GM12878 (cell line): Measurements from ENCODE around the gene SASH1. TPM values are rescaled to one million over a fixed set of nuclear protein-coding genes. Genes with fewer than 3 reads are reported as not detected.

Experiments used
- ATAC-seq: fragments of 200-7000 bp; cut with Tn5 transposase; 3 replicates; pipeline ENCODE4 v1.9.1; 2020; ENCODE audit warnings: mild to moderate bottlenecking, moderate library complexity
- BruUV-seq: library from RNA; stranded (reverse); fragments of 400-500 nt; replicated peaks from 2 replicates; lab custom pipeline; 2021; lab: Mats Ljungman, UMichigan
- CTCF ChIA-PET: fragments of 300-600 bp; sonication (Branson Sonifier 250); formaldehyde crosslinking; extraction: SDS; loops from one replicate; lab custom pipeline; 2021; ENCODE audit warnings: inconsistent platforms; lab: Yijun Ruan, JAX
- POLR2A ChIA-PET: fragments of 350-600 bp; formaldehyde crosslinking; extraction: SDS; loops from one replicate; lab custom pipeline; 2021; ENCODE audit warnings: inconsistent platforms; lab: Charles Lee
- RAD21 ChIA-PET: fragments of 300-600 bp; sonication (Branson Sonifier 250); formaldehyde crosslinking; loops from one replicate; lab custom pipeline; 2023; ENCODE audit warnings: antibody characterized with exemption; ENCODE audit not compliant: unreplicated experiment; lab: Charles Lee
- SMC1A ChIA-PET: fragments of 300-600 bp; sonication (Branson Sonifier 250); formaldehyde crosslinking; loops from one replicate; lab custom pipeline; 2023; ENCODE audit not compliant: unreplicated experiment, uncharacterized antibody; lab: Charles Lee
- DNase-seq: peaks from one replicate; pipeline ENCODE4 v3.0.0-alpha.2; 2011; ENCODE audit warnings: low read depth, low spot score
- FAIRE-seq: peaks from 3 replicates; lab custom pipeline; 2011; peaks lifted over from hg19 to GRCh38; lab: Jason Lieb, UNC
- H2AFZ ChIP-seq: 2 replicates; pipeline ENCODE4 v1.6.0; 2011; ENCODE audit warnings: low read depth, low read length, control low read depth; ENCODE audit not compliant: control insufficient read depth
- H3K27ac ChIP-seq: 2 replicates; pipeline ENCODE4 v1.5.1; 2011; ENCODE audit warnings: control low read depth; ENCODE audit not compliant: control insufficient read depth, insufficient read depth
- H3K27me3 ChIP-seq, 2 experiments: replicated peaks in 1 of 2; 2 replicates each; pipeline versions ENCODE4 v1.6.0 to v1.6.1; 2011; ENCODE audit warnings: low read length in 1 of 2; ENCODE audit not compliant: control insufficient read depth in 2 of 2, insufficient read depth in 2 of 2
- H3K36me3 ChIP-seq, 2 experiments: 2 replicates each; pipeline ENCODE4 v1.5.1; 2011; ENCODE audit warnings: low read length in 1 of 2; ENCODE audit not compliant: control insufficient read depth in 2 of 2, insufficient read depth in 2 of 2
- H3K4me1 ChIP-seq: 2 replicates; pipeline ENCODE4 v1.6.1; 2011; ENCODE audit warnings: mild to moderate bottlenecking, low read length, moderate library complexity, mixed read lengths; ENCODE audit not compliant: control insufficient read depth, insufficient read depth
- H3K4me2 ChIP-seq: 2 replicates; pipeline ENCODE4 v1.6.0; 2011; ENCODE audit warnings: control low read depth; ENCODE audit not compliant: control insufficient read depth, insufficient read depth
- H3K4me3 ChIP-seq: fragments of 200-600 bp; sonication (generic); 2 replicates; pipeline ENCODE4 v1.5.1; 2016
- H3K79me2 ChIP-seq: 2 replicates; pipeline ENCODE4 v1.6.0; 2011; ENCODE audit warnings: low read length; ENCODE audit not compliant: control insufficient read depth, insufficient read depth
- H3K9ac ChIP-seq: 2 replicates; pipeline ENCODE4 v1.8.0; 2011; ENCODE audit warnings: low read length, control low read depth, mixed read lengths; ENCODE audit not compliant: control insufficient read depth, insufficient read depth
- H3K9me3 ChIP-seq: replicated peaks from 3 replicates; pipeline ENCODE4 v1.5.1; 2011; ENCODE audit warnings: mild to moderate bottlenecking, low read length; ENCODE audit not compliant: control insufficient read depth, insufficient read depth
- H4K20me1 ChIP-seq: 2 replicates; pipeline ENCODE4 v1.6.0; 2011; ENCODE audit not compliant: control insufficient read depth, insufficient read depth
- BRCA1 ChIP-seq: IDR thresholded peaks from 2 replicates; pipeline ENCODE4 v1.6.1; 2011; ENCODE audit warnings: low read depth, low read length, improper control_type of control experiment
- CHD4 ChIP-seq: fragments of 200-600 bp; sonication (generic); IDR thresholded peaks from 2 replicates; pipeline ENCODE4 v1.6.1; 2016; ENCODE audit warnings: mild to moderate bottlenecking
- NFYA ChIP-seq: IDR thresholded peaks from 2 replicates; pipeline ENCODE4 v1.6.1; 2011; ENCODE audit warnings: low read depth, mild to moderate bottlenecking, low read length, improper control_type of control experiment, borderline replicate concordance
- PAX5 ChIP-seq: IDR thresholded peaks from 2 replicates; pipeline ENCODE4 v1.6.1; 2011; ENCODE audit warnings: low read depth, low read length, borderline replicate concordance
- SMAD5 ChIP-seq: IDR thresholded peaks from 2 replicates; pipeline ENCODE4 v1.6.1; 2016; ENCODE audit warnings: antibody characterized with exemption, low read depth
- SPI1 ChIP-seq: IDR thresholded peaks from 2 replicates; pipeline ENCODE4 v1.6.1; 2011; ENCODE audit warnings: low read depth, mild to moderate bottlenecking, low read length, moderate library complexity, borderline replicate concordance; ENCODE audit not compliant: insufficient read depth
- ZNF274 ChIP-seq: IDR thresholded peaks from one replicate; pipeline ENCODE4 v1.8.0; 2011; ENCODE audit not compliant: insufficient read length, insufficient read depth
- whole genome bisulfite sequencing: methylation state at CpG from one replicate; pipeline ENCODE4 v1.1.6; 2016; ENCODE audit warnings: low lambda C conversion rate; ENCODE audit not compliant: insufficient replicate concordance, insufficient coverage; ENCODE audit errors: missing lambda C conversion rate; 5-methylcytosine and 5-hydroxymethylcytosine counted together
- in situ Hi-C: fragments of 300-500 bp; cut with MboI; formaldehyde crosslinking; loops from 9 replicates; pipeline ENCODE4 v1.14.3; 2018; ENCODE audit warnings: mixed read lengths
- intact Hi-C: fragments of 100-400 bp; cut with micrococcal nuclease; formaldehyde crosslinking; loops from one replicate; pipeline ENCODE4 v1.14.2; 2022; ENCODE audit not compliant: unreplicated experiment
- polyA plus RNA-seq, 11 experiments: library from polyadenylated mRNA; depleted of rRNA in 4 of 11; unstranded in 6 of 11; stranded (reverse) in 5 of 11; fragments of >200 nt; fragmentation: Nextera tagmentation in 4 of 11; fragmentation: Illumina TruSeq in 1 of 11; extraction: Ambion mirVana in 4 of 11; extraction: Trizol in 1 of 11; gene quantifications; 1 replicate in 1 of 11; 2 replicates in 10 of 11; pipeline versions ENCODE4 v1.2.1 to v1.2.3, GENCODE V29; 2011 to 2016; ENCODE audit warnings: inconsistent platforms in 2 of 11, missing spikeins in 2 of 11, low read depth in 1 of 11
- total RNA-seq, 4 experiments: library from RNA; depleted of rRNA in 3 of 4; stranded (reverse); fragments of >200 nt in 3 of 4; fragmentation: Illumina TruSeq in 1 of 4; extraction: Trizol in 1 of 4; gene quantifications; 2 replicates each; pipeline versions ENCODE4 v1.2.1 to v1.2.3, GENCODE V29; 2013 to 2021
- TF ChIP-seq, protein P1 (sequence below): IDR thresholded peaks from 2 replicates; pipeline ENCODE4 v1.6.1; 2011; ENCODE audit warnings: low read depth, low read length, improper control_type of control experiment, borderline replicate concordance
- TF ChIP-seq, protein P2 (sequence below): fragments of 450-650 bp; IDR thresholded peaks from 2 replicates; pipeline ENCODE4 v1.6.1; 2017; ENCODE audit warnings: low read depth, mild to moderate bottlenecking, moderate library complexity
- TF ChIP-seq, protein P3 (sequence below): IDR thresholded peaks from 2 replicates; pipeline ENCODE4 v1.6.1; 2011; ENCODE audit warnings: mild to moderate bottlenecking, low read depth, low read length, moderate library complexity; ENCODE audit not compliant: insufficient replicate concordance

The SASH1 gene
- total and polyA plus RNA-seq, 10 of the 15 experiments (the other 5 are each of a cell fraction or from before 2014, with no cell fraction given): 0.01 to 0.73 (median 0.14) TPM; not detected in 4

GRCh38 chr6:148347441-148348054 lies 4.9 kb downstream of the SASH1 start:
- DNase-seq (no peak), FAIRE-seq (no peak), ATAC-seq (no peak)
- TF ChIP-seq, protein P1, sequence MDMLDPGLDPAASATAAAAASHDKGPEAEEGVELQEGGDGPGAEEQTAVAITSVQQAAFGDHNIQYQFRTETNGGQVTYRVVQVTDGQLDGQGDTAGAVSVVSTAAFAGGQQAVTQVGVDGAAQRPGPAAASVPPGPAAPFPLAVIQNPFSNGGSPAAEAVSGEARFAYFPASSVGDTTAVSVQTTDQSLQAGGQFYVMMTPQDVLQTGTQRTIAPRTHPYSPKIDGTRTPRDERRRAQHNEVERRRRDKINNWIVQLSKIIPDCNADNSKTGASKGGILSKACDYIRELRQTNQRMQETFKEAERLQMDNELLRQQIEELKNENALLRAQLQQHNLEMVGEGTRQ: no peak
- TF ChIP-seq SMAD5 (no peak), CHD4 (no peak), NFYA (no peak), PAX5 (no peak), ZNF274 (no peak), SPI1 (no peak), BRCA1 (no peak)
- TF ChIP-seq, protein P2, sequence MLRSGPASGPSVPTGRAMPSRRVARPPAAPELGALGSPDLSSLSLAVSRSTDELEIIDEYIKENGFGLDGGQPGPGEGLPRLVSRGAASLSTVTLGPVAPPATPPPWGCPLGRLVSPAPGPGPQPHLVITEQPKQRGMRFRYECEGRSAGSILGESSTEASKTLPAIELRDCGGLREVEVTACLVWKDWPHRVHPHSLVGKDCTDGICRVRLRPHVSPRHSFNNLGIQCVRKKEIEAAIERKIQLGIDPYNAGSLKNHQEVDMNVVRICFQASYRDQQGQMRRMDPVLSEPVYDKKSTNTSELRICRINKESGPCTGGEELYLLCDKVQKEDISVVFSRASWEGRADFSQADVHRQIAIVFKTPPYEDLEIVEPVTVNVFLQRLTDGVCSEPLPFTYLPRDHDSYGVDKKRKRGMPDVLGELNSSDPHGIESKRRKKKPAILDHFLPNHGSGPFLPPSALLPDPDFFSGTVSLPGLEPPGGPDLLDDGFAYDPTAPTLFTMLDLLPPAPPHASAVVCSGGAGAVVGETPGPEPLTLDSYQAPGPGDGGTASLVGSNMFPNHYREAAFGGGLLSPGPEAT: no peak
- TF ChIP-seq, protein P3, sequence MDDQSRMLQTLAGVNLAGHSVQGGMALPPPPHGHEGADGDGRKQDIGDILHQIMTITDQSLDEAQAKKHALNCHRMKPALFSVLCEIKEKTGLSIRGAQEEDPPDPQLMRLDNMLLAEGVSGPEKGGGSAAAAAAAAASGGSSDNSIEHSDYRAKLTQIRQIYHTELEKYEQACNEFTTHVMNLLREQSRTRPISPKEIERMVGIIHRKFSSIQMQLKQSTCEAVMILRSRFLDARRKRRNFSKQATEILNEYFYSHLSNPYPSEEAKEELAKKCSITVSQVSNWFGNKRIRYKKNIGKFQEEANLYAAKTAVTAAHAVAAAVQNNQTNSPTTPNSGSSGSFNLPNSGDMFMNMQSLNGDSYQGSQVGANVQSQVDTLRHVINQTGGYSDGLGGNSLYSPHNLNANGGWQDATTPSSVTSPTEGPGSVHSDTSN: no peak
- ChIA-PET POLR2A (no interaction called here), RAD21 (no interaction called here), SMC1A (no interaction called here), CTCF (interaction anchor here (1.0 kb wide), 1 partner anchor 202 kb away, joined by 3 read pairs; no protein-coding TSS in a partner anchor)
- H3K27me3 ChIP-seq: peaks cover 0 to 5% of the 10 kb centered on the region in 2 experiments; a peak in 3 of 4 replicates
- in situ Hi-C loops (no loop called here), intact Hi-C loops (no loop called here)
- H4K20me1 ChIP-seq: no peaks in the 10 kb centered on the region
- no peak overlapping the region for H3K9ac ChIP-seq
- H3K36me3 ChIP-seq: no peaks in the 10 kb centered on the region
- BruUV-seq: no TSS peak
- no peaks in the 10 kb centered on the region for H3K4me1 ChIP-seq
- 7% methylated on average over 4 of the region's 4 CpGs for WGBS
- H3K4me3 ChIP-seq: no peak overlapping the region
- H3K79me2 ChIP-seq: no peaks in the 10 kb centered on the region
- H3K9me3 ChIP-seq: no peaks in the 10 kb centered on the region
- no peak overlapping the region for H2AFZ ChIP-seq
- no peak overlapping the region for H3K4me2 ChIP-seq
- no peak overlapping the region for H3K27ac ChIP-seq
